HepG2 (cell line): ENCODE data around the gene C6orf15. TPM values are rescaled to one million over a fixed set of nuclear protein-coding genes. Genes with fewer than 3 reads are reported as not detected.

ENCODE experiments used
- ELK4 ChIP-seq: sonication (generic); formaldehyde crosslinking; IDR thresholded peaks from 2 replicates; pipeline ENCODE4 v1.9.0; 2021; ENCODE audit warnings: missing genetic modification reagents, borderline replicate concordance
- KDM3A ChIP-seq: IDR thresholded peaks from 2 replicates; pipeline ENCODE4 v1.6.1; 2018; ENCODE audit warnings: low read depth, missing compliant biosample characterization
- NCOA2 ChIP-seq: sonication (generic); formaldehyde crosslinking; IDR thresholded peaks from 2 replicates; pipeline ENCODE4 v1.8.0; 2022; ENCODE audit warnings: inconsistent platforms
- NFAT5 ChIP-seq: sonication (generic); formaldehyde crosslinking; IDR thresholded peaks from 2 replicates; pipeline ENCODE4 v1.4.0; 2020; ENCODE audit warnings: missing genetic modification reagents
- NFIB ChIP-seq: sonication (generic); formaldehyde crosslinking; IDR thresholded peaks from 2 replicates; pipeline ENCODE4 v1.9.0; 2021; ENCODE audit warnings: missing genetic modification reagents, mild to moderate bottlenecking, borderline replicate concordance
- PHF8 ChIP-seq: sonication (generic); formaldehyde crosslinking; IDR thresholded peaks from 2 replicates; pipeline ENCODE4 v1.5.0; 2020; ENCODE audit warnings: missing genetic modification reagents
- SOX6 ChIP-seq, 2 experiments: fragments of 450-650 bp in 1 of 2; sonication (generic) in 1 of 2; formaldehyde crosslinking in 1 of 2; IDR thresholded peaks; 2 replicates each; pipeline versions ENCODE4 v1.4.0 to v1.6.1; 2017 to 2020; ENCODE audit warnings: antibody characterized with exemption in 1 of 2, mild to moderate bottlenecking in 1 of 2, missing genetic modification reagents in 1 of 2
- TBX2 ChIP-seq: sonication (generic); formaldehyde crosslinking; IDR thresholded peaks from 2 replicates; pipeline ENCODE4 v1.5.0; 2020; ENCODE audit warnings: missing genetic modification reagents, mild to moderate bottlenecking, borderline replicate concordance
- TEAD2 ChIP-seq: sonication (generic); formaldehyde crosslinking; IDR thresholded peaks from 2 replicates; pipeline ENCODE4 v1.9.0; 2021; ENCODE audit warnings: missing genetic modification reagents
- TGIF2 ChIP-seq: IDR thresholded peaks from 2 replicates; pipeline ENCODE4 v1.6.1; 2016; ENCODE audit warnings: control low read depth, missing compliant biosample characterization
- TOPORS ChIP-seq: sonication (generic); formaldehyde crosslinking; IDR thresholded peaks from 2 replicates; pipeline ENCODE4 v1.8.0; 2023; ENCODE audit warnings: mild to moderate bottlenecking, missing genetic modification reagents
- ZNF260 ChIP-seq: sonication (generic); formaldehyde crosslinking; IDR thresholded peaks from 2 replicates; pipeline ENCODE4 v1.4.0; 2020; ENCODE audit warnings: missing genetic modification reagents, low read depth, mild to moderate bottlenecking, borderline replicate concordance
- ZNF75D ChIP-seq: sonication (generic); formaldehyde crosslinking; IDR thresholded peaks from 2 replicates; pipeline ENCODE4 v1.8.1; 2023; ENCODE audit warnings: missing genetic modification reagents, mild to moderate bottlenecking, borderline replicate concordance
- ZNF780A ChIP-seq: sonication (generic); formaldehyde crosslinking; IDR thresholded peaks from 2 replicates; pipeline ENCODE4 v1.8.0; 2022; ENCODE audit warnings: mild to moderate bottlenecking, missing genetic modification reagents, moderate library complexity
- ZNF790 ChIP-seq: sonication (generic); formaldehyde crosslinking; IDR thresholded peaks from 2 replicates; pipeline ENCODE4 v1.8.0; 2022; ENCODE audit warnings: missing genetic modification reagents, mild to moderate bottlenecking, borderline replicate concordance
- polyA plus RNA-seq, 8 experiments: library from polyadenylated mRNA; depleted of rRNA in 3 of 8; stranded (reverse) in 7 of 8; unstranded in 1 of 8; fragments of >200 nt; fragmentation: Illumina TruSeq in 4 of 8; extraction: Trizol in 4 of 8; gene quantifications; 2 replicates each; pipeline versions ENCODE4 v1.2.1 to v1.2.3, GENCODE V29; 2011 to 2016; ENCODE audit warnings: low read depth in 4 of 8, missing spikeins in 1 of 8, mixed read lengths in 1 of 8; ENCODE audit not compliant: insufficient read depth in 1 of 8
- total RNA-seq, 5 experiments: library from RNA; depleted of rRNA; stranded (reverse); fragments of >200 nt; fragmentation: Illumina TruSeq; extraction: Trizol; gene quantifications; 2 replicates each; pipeline ENCODE4 v1.2.3, GENCODE V29; 2016; ENCODE audit warnings: low read depth in 1 of 5
- TF ChIP-seq, protein P1 (sequence below): sonication (generic); formaldehyde crosslinking; IDR thresholded peaks from 2 replicates; pipeline ENCODE4 v1.4.0; 2020; ENCODE audit warnings: mild to moderate bottlenecking, missing genetic modification reagents
- TF ChIP-seq, protein P2 (sequence below): sonication (generic); formaldehyde crosslinking; IDR thresholded peaks from 2 replicates; pipeline ENCODE4 v1.5.0; 2020; ENCODE audit warnings: missing genetic modification reagents

C6orf15 gene
- total and polyA plus RNA-seq, 2 of the 13 experiments (the other 11 are each of a cell fraction or from before 2014, with no cell fraction given), result not detected

DNA sequence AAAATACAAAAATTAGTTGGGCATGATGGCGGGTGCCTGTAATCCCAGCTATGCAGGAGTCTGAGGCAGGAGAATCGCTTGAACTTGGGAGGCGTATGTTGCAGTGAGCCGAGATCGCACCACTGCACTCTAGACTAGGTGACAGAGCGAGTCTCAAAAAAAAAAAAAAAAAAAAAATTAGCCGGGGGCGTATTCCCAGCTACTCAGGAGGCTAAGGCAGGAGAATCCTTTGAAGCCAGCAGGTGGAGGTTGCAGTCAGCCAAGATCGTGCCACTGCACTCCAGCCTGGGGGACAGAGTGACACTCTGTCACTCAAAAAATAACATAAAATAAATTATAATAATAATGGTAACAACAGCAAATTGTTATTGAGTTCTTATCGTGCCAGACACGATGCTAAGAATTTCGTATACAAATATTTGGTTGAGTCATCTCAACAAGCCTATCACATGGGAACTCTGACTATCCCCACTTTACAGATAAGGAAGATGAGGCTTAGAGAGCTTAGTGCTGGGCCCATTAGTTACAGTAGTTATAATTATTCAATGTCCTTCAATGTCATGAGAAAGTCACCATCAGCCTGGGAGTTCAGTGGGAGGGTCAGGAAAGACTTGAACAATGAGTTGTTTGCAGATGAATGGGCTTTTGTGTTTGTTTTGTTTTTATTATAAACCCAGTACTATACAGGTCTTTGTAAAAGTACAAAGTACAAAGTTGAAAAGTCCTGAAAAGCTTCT is 19.4 kb downstream of the C6orf15 start (continued):
- TF ChIP-seq ZNF75D (CRISPR knock-in tag) (no peak), ZNF790 (CRISPR knock-in tag) (no peak), TOPORS (CRISPR knock-in tag) (no peak), KDM3A (CRISPR knock-in tag) (no peak), SOX6 (IDR thresholded peaks at IDR 0.05) (no peak), SOX6 (CRISPR knock-in tag; IDR thresholded peaks at IDR 0.05) (peak; percentile 74; the same call in 1 of the 2 replicates), NFAT5 (CRISPR knock-in tag) (no peak), TGIF2 (CRISPR knock-in tag) (no peak), TEAD2 (no peak), NFIB (CRISPR knock-in tag) (no peak), TBX2 (CRISPR knock-in tag) (no peak), ELK4 (CRISPR knock-in tag) (no peak), NCOA2 (CRISPR knock-in tag) (0 out of 2 replicates have a peak, but pooled peaks have one; percentile 20), ZNF780A (CRISPR knock-in tag) (no peak), PHF8 (CRISPR knock-in tag) (no peak), ZNF260 (CRISPR knock-in tag) (no peak)
- TF ChIP-seq, protein P1, sequence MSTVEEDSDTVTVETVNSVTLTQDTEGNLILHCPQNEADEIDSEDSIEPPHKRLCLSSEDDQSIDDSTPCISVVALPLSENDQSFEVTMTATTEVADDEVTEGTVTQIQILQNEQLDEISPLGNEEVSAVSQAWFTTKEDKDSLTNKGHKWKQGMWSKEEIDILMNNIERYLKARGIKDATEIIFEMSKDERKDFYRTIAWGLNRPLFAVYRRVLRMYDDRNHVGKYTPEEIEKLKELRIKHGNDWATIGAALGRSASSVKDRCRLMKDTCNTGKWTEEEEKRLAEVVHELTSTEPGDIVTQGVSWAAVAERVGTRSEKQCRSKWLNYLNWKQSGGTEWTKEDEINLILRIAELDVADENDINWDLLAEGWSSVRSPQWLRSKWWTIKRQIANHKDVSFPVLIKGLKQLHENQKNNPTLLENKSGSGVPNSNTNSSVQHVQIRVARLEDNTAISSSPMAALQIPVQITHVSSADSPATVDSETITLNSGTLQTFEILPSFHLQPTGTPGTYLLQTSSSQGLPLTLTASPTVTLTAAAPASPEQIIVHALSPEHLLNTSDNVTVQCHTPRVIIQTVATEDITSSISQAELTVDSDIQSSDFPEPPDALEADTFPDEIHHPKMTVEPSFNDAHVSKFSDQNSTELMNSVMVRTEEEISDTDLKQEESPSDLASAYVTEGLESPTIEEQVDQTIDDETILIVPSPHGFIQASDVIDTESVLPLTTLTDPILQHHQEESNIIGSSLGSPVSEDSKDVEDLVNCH (CRISPR knock-in tag), result no peak
- TF ChIP-seq, protein P2, sequence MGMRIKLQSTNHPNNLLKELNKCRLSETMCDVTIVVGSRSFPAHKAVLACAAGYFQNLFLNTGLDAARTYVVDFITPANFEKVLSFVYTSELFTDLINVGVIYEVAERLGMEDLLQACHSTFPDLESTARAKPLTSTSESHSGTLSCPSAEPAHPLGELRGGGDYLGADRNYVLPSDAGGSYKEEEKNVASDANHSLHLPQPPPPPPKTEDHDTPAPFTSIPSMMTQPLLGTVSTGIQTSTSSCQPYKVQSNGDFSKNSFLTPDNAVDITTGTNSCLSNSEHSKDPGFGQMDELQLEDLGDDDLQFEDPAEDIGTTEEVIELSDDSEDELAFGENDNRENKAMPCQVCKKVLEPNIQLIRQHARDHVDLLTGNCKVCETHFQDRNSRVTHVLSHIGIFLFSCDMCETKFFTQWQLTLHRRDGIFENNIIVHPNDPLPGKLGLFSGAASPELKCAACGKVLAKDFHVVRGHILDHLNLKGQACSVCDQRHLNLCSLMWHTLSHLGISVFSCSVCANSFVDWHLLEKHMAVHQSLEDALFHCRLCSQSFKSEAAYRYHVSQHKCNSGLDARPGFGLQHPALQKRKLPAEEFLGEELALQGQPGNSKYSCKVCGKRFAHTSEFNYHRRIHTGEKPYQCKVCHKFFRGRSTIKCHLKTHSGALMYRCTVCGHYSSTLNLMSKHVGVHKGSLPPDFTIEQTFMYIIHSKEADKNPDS (CRISPR knock-in tag), result no peak
